ENCODE results near the gene RBM33.

Gene RBM33

DNA sequence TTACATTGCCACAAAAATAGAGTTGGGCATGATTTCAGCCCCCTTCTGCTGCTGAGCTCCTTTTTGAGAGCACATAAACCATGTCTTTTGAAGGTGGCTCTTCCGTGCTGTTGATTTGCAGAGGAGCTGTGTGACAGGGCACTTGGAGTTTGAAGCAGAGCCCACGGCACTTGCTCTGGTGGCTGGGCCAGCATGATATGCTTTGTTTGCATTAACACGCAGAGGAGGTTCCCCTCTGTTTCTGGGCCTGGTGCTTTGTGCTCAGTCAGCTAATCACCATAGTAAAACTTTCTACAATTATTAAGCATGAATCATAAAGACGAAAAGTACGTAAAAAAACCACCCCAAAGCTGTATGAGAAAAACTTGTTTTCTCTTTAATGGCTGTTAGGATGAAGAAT is 40.1 kb downstream of the RBM33 start (continued):
- TF ChIP-seq, protein P1, sequence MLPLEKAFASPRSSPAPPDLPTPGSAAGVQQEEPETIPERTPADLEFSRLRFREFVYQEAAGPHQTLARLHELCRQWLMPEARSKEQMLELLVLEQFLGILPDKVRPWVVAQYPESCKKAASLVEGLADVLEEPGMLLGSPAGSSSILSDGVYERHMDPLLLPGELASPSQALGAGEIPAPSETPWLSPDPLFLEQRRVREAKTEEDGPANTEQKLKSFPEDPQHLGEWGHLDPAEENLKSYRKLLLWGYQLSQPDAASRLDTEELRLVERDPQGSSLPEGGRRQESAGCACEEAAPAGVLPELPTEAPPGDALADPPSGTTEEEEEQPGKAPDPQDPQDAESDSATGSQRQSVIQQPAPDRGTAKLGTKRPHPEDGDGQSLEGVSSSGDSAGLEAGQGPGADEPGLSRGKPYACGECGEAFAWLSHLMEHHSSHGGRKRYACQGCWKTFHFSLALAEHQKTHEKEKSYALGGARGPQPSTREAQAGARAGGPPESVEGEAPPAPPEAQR (tag by site-specific recombination; IDR thresholded peaks at IDR 0.05): no peak
- TF ChIP-seq ZFHX2 (tag by site-specific recombination; conservative IDR thresholded peaks at IDR 0.05): no peak
- no peak for TF ChIP-seq ZNF214 (tag by site-specific recombination; IDR thresholded peaks at IDR 0.05; ENCODE audit: borderline replicate concordance)
- TF ChIP-seq ZNF670 (tag by site-specific recombination; IDR thresholded peaks at IDR 0.05; ENCODE audit: low read depth): no peak
- no peak for TF ChIP-seq ZSCAN30 (tag by site-specific recombination; IDR thresholded peaks at IDR 0.05)
- TF ChIP-seq SCRT2 (tag by site-specific recombination; IDR thresholded peaks at IDR 0.05): no peak
- peak; percentile 59; the same call in 1 of the 2 replicates for TF ChIP-seq ZNF341 (tag by site-specific recombination; IDR thresholded peaks at IDR 0.05; ENCODE audit: low read depth)
- TF ChIP-seq TRIM28 (IDR thresholded peaks at IDR 0.05; ENCODE audit: borderline replicate concordance, low read length): peak; percentile 53; the same call in 1 of the 2 replicates
- no peak for TF ChIP-seq ZBTB48 (tag by site-specific recombination; IDR thresholded peaks at IDR 0.05)
- TF ChIP-seq ZNF157 (tag by site-specific recombination; IDR thresholded peaks at IDR 0.05): no peak
- TF ChIP-seq, protein P2, sequence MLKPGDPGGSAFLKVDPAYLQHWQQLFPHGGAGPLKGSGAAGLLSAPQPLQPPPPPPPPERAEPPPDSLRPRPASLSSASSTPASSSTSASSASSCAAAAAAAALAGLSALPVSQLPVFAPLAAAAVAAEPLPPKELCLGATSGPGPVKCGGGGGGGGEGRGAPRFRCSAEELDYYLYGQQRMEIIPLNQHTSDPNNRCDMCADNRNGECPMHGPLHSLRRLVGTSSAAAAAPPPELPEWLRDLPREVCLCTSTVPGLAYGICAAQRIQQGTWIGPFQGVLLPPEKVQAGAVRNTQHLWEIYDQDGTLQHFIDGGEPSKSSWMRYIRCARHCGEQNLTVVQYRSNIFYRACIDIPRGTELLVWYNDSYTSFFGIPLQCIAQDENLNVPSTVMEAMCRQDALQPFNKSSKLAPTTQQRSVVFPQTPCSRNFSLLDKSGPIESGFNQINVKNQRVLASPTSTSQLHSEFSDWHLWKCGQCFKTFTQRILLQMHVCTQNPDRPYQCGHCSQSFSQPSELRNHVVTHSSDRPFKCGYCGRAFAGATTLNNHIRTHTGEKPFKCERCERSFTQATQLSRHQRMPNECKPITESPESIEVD (tag by site-specific recombination; IDR thresholded peaks at IDR 0.05): peak; percentile 44; the same call in 1 of the 2 replicates
- TF ChIP-seq ZNF645 (tag by site-specific recombination; IDR thresholded peaks at IDR 0.05): no peak
- TF ChIP-seq ZNF132 (tag by site-specific recombination; IDR thresholded peaks at IDR 0.05; ENCODE audit: borderline replicate concordance): no peak
- TF ChIP-seq GLIS1 (tag by site-specific recombination; IDR thresholded peaks at IDR 0.05): no peak

DNA sequence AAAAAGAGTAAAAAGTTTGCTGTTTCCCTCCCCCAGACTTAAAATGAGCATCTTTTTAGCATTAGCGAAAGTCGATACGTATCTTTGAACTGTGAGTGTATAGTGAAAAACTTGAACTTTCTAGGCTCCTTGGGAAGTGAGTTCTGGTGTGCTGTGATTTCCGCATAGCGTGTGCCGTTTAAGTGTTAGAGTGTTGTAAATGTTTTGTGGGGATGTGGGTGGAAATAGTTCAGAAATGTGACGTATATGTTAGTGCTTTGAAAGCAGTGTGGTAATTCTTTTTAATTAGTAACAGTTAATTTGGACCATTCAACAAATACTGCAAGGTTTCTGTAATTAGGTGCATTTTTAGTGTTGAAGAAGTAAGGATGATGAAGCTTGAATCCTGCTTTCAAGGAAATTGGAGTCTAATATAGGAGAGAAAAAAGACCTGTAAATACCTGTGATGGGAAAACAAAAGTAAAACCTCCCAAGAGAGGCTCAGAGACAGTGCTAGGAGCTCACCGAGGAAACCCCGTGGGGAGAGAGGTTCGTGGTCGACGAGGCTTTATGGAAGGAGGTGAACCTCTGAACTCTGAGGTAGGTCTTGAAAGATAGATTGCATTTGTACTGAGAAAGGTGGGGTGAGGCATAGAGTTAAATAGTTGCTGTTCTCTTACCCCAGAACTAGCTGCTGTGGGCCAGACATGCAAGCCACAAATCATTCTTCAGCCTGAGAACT is 40.8 kb downstream of the RBM33 start:
- TF ChIP-seq ZNF10 (tag by site-specific recombination; IDR thresholded peaks at IDR 0.05) (no peak), KLF8 (tag by site-specific recombination; IDR thresholded peaks at IDR 0.05) (no peak), ZNF501 (tag by site-specific recombination; IDR thresholded peaks at IDR 0.05) (no peak), RBAK (tag by site-specific recombination; IDR thresholded peaks at IDR 0.05) (no peak)
- Histone ChIP-seq H3K36me3 (ENCODE audit: control insufficient read depth in 2 of 2, insufficient read depth in 1 of 2, low read length in 2 of 2) (peaks cover 0 to 30% of the 10 kb centered on the region in 2 experiments; a peak in 2 of 3 replicates), H3K9me3 (ENCODE audit: control insufficient read depth, insufficient read depth, low read depth, low read length) (no peaks in the 10 kb centered on the region), H3K27ac (ENCODE audit: extremely low read depth, low read depth, low read length) (no peak overlapping the region), H3K4me1 (ENCODE audit: control insufficient read depth, insufficient read depth, low read length) (no peaks in the 10 kb centered on the region), H3K4me3 (ENCODE audit: low read depth, low read length) (no peak overlapping the region)
- ChIA-PET POLR2A (no interaction called here), CTCF (no interaction called here)

GRCh38 chr7:155685791-155686160 is 41.3 kb downstream of the RBM33 start:
- no peak for TF ChIP-seq ZNF571 (tag by site-specific recombination; IDR thresholded peaks at IDR 0.05)
- TF ChIP-seq, protein P3, sequence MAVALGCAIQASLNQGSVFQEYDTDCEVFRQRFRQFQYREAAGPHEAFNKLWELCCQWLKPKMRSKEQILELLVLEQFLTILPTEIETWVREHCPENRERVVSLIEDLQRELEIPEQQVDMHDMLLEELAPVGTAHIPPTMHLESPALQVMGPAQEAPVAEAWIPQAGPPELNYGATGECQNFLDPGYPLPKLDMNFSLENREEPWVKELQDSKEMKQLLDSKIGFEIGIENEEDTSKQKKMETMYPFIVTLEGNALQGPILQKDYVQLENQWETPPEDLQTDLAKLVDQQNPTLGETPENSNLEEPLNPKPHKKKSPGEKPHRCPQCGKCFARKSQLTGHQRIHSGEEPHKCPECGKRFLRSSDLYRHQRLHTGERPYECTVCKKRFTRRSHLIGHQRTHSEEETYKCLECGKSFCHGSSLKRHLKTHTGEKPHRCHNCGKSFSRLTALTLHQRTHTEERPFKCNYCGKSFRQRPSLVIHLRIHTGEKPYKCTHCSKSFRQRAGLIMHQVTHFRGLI (tag by site-specific recombination; IDR thresholded peaks at IDR 0.05): no peak
- TF ChIP-seq, protein P2 (tag by site-specific recombination; IDR thresholded peaks at IDR 0.05): peak; percentile 68
- TF ChIP-seq, protein P4, sequence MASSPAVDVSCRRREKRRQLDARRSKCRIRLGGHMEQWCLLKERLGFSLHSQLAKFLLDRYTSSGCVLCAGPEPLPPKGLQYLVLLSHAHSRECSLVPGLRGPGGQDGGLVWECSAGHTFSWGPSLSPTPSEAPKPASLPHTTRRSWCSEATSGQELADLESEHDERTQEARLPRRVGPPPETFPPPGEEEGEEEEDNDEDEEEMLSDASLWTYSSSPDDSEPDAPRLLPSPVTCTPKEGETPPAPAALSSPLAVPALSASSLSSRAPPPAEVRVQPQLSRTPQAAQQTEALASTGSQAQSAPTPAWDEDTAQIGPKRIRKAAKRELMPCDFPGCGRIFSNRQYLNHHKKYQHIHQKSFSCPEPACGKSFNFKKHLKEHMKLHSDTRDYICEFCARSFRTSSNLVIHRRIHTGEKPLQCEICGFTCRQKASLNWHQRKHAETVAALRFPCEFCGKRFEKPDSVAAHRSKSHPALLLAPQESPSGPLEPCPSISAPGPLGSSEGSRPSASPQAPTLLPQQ (tag by site-specific recombination; IDR thresholded peaks at IDR 0.05): no peak
- H3K4me1 ChIP-seq (ENCODE audit: control insufficient read depth, insufficient read depth, low read length): no peaks in the 10 kb centered on the region
- no peak overlapping the region for H3K27ac ChIP-seq (ENCODE audit: extremely low read depth, low read depth, low read length)
- CTCF ChIA-PET: no interaction called here
- H3K36me3 ChIP-seq (ENCODE audit: control insufficient read depth in 2 of 2, insufficient read depth in 1 of 2, low read length in 2 of 2): peaks cover 0 to 26% of the 10 kb centered on the region in 2 experiments; a peak in 2 of 3 replicates
- no peaks in the 10 kb centered on the region for H3K9me3 ChIP-seq (ENCODE audit: control insufficient read depth, insufficient read depth, low read depth, low read length)
- POLR2A ChIA-PET: no interaction called here
- H3K4me3 ChIP-seq (ENCODE audit: low read depth, low read length): no peak overlapping the region
